ENCODE measurements around the gene MYO1F. TPM values are rescaled to one million over a fixed set of nuclear protein-coding genes. Genes with fewer than 3 reads are reported as not detected.

The MYO1F gene
- total and polyA plus RNA-seq, 8 donors: 3.0 to 54.8 (median 18.8) TPM

- WGBS, 5 donors: 87 to 96% (median 90%) methylated on average over 3 of the region's 3 CpGs
Observed at GRCh38 chr19:8537099-8537498, 40.1 kb downstream of the MYO1F start.

GRCh38 chr19:8536282-8536681, 41.0 kb downstream of the MYO1F start:
- Histone ChIP-seq H3K9me3 (no peaks in the 10 kb centered on the region), H3K27me3 (peaks cover 0 to 5% (median 0%) of the 10 kb centered on the region in 3 donors), H3K27ac (no peak overlapping the region), H3K4me3 (no peak overlapping the region), H3K36me3 (peaks cover 0 to 43% (median 7%) of the 10 kb centered on the region in 4 donors), H3K4me1 (no peaks in the 10 kb centered on the region)
- TF ChIP-seq CTCF (IDR thresholded peaks at IDR 0.05): no peak
- no peak for TF ChIP-seq POLR2A (IDR thresholded peaks at IDR 0.05)
- no peak for TF ChIP-seq EP300 (IDR thresholded peaks at IDR 0.05)
- no peak for DNase-seq
- intact Hi-C loops (cut with DNase I; ENCODE audit: low total_unique reads): no loop called here
- 67 to 85% (median 75%) methylated on average over 18 to 22 of the region's 22 CpGs for WGBS, 5 donors

More at GRCh38 chr19:8537099-8537498, 40.1 kb downstream of the MYO1F start:
- intact Hi-C loops (cut with DNase I; ENCODE audit: low total_unique reads): no loop called here
- Histone ChIP-seq H3K27me3 (peaks cover 0 to 5% (median 0%) of the 10 kb centered on the region in 3 donors), H3K36me3 (peaks cover 0 to 41% (median 10%) of the 10 kb centered on the region in 4 donors), H3K4me3 (no peak overlapping the region), H3K9me3 (no peaks in the 10 kb centered on the region), H3K4me1 (no peaks in the 10 kb centered on the region), H3K27ac (no peak overlapping the region)
- no peak for DNase-seq
- TF ChIP-seq EP300 (IDR thresholded peaks at IDR 0.05) (no peak), CTCF (IDR thresholded peaks at IDR 0.05) (no peak), POLR2AphosphoS5 (IDR thresholded peaks at IDR 0.05) (no peak), POLR2A (IDR thresholded peaks at IDR 0.05) (no peak)

- no peak for DNase-seq
- H3K4me3 ChIP-seq: no peak overlapping the region
- no peak overlapping the region for H3K27ac ChIP-seq
- peaks cover 0 to 5% (median 0%) of the 10 kb centered on the region in 3 donors for H3K27me3 ChIP-seq
- no peaks in the 10 kb centered on the region for H3K9me3 ChIP-seq
- intact Hi-C loops (cut with DNase I; ENCODE audit: low total_unique reads): no loop called here
- TF ChIP-seq POLR2A (IDR thresholded peaks at IDR 0.05): no peak
- TF ChIP-seq EP300 (IDR thresholded peaks at IDR 0.05): no peak
- no peak for TF ChIP-seq POLR2AphosphoS5 (IDR thresholded peaks at IDR 0.05)
- TF ChIP-seq CTCF (IDR thresholded peaks at IDR 0.05): no peak
- WGBS, 5 donors: 60 to 84% (median 78%) methylated on average over 2 of the region's 2 CpGs
- peaks cover 0 to 8% (median 4%) of the 10 kb centered on the region in 4 donors for H3K4me1 ChIP-seq
- peaks cover 0 to 53% (median 22%) of the 10 kb centered on the region in 4 donors for H3K36me3 ChIP-seq
Observed at GRCh38 chr19:8532225-8532624, 45.0 kb downstream of the MYO1F start.

- intact Hi-C loops (cut with DNase I; ENCODE audit: low total_unique reads): no loop called here
- TF ChIP-seq POLR2A (IDR thresholded peaks at IDR 0.05) (no peak), EP300 (IDR thresholded peaks at IDR 0.05) (no peak), POLR2AphosphoS5 (IDR thresholded peaks at IDR 0.05) (no peak), CTCF (IDR thresholded peaks at IDR 0.05) (no peak)
- WGBS, 5 donors: 84 to 93% (median 85%) methylated on average over 7 of the region's 7 CpGs
- peaks cover 0 to 52% (median 26%) of the 10 kb centered on the region in 4 donors for H3K36me3 ChIP-seq
- no peak overlapping the region for H3K27ac ChIP-seq
- H3K4me1 ChIP-seq: peaks cover 0 to 16% (median 10%) of the 10 kb centered on the region in 4 donors
- peaks cover 0 to 2% (median 0%) of the 10 kb centered on the region in 3 donors for H3K27me3 ChIP-seq
- H3K9me3 ChIP-seq: no peaks in the 10 kb centered on the region
- DNase-seq: no peak
- no peak overlapping the region for H3K4me3 ChIP-seq
Observed at GRCh38 chr19:8531470-8531869, 45.8 kb downstream of the MYO1F start.
